GM10266 (cell line): Measurements from ENCODE around the gene PREX1.

Source experiments
- DNase-seq: peaks from one replicate; pipeline ENCODE4 v3.0.0; 2012; ENCODE audit errors: extremely low spot score
- TF ChIP-seq, protein P1 (sequence below): IDR thresholded peaks from 2 replicates; pipeline ENCODE4 v1.5.1; 2012; ENCODE audit warnings: mild to moderate bottlenecking, low read depth; ENCODE audit not compliant: control insufficient read depth, insufficient read depth; ENCODE audit errors: missing control alignments

Gene PREX1

DNA sequence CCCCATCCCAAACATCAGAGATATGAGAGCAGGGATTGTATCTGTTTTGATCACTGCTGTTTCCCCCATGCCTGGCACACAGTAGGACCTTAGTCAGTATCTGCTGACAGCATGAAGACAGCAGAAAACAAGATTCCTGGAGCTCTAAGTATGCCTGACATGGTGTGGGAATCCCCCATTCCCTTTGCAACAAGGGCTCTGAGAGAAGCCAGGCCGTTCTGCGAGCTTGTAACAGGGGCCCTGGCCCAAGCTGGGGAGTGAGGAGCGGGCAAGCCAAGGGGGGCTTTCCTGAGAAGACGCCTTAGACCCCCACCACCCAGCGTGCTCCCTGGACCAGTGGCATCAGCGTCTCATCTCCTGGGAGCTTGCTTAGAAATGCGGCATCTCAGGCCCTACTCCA lies 25.2 kb downstream of the PREX1 start:
- DNase-seq, result no peak
- TF ChIP-seq, protein P1, sequence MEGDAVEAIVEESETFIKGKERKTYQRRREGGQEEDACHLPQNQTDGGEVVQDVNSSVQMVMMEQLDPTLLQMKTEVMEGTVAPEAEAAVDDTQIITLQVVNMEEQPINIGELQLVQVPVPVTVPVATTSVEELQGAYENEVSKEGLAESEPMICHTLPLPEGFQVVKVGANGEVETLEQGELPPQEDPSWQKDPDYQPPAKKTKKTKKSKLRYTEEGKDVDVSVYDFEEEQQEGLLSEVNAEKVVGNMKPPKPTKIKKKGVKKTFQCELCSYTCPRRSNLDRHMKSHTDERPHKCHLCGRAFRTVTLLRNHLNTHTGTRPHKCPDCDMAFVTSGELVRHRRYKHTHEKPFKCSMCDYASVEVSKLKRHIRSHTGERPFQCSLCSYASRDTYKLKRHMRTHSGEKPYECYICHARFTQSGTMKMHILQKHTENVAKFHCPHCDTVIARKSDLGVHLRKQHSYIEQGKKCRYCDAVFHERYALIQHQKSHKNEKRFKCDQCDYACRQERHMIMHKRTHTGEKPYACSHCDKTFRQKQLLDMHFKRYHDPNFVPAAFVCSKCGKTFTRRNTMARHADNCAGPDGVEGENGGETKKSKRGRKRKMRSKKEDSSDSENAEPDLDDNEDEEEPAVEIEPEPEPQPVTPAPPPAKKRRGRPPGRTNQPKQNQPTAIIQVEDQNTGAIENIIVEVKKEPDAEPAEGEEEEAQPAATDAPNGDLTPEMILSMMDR, result no peak

- TF ChIP-seq, protein P1, result no peak
- DNase-seq, result no peak
These were observed 25.6 kb downstream of the PREX1 start for GRCh38 chr20:48802216-48802615.

DNA sequence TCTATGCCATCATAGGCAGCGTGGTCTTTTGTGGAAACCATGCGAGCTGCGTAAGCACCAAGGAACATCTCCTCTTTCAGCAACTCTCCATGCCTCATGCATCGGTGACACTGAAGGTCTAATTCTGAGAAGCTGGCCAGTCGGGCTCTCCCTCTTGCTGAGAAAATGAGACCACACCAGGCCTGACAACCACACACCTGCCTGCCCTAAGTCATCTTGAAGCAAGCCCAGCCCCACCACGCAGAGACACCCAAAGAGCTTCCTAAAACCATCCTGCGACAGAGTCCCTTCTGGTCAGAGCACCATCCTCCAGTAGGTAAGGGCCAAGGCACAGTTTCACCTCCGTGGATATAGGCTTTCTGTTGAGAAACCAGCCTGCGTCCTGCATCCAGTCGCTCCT lies 26.6 kb downstream of the PREX1 start:
- no peak for DNase-seq
- TF ChIP-seq, protein P1, result no peak

DNA sequence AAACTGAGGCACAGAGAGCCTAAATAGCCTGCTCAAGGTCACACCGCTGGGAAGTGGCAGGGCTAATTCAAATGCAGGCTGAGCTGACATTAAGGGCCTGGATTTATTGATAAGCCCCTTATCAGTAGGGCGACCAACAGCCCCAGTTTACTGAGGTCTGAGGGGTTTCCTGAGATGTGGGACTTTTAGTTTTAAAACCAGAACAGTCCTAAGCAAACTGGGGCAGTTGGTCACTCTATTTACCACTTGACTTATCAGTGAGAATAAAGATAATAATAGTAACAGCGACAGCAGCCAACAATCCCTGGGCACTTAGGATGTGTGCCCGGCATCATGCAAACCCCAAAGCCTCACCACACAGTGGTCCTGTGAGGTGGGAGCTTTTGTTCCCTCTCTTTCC lies 27.6 kb downstream of the PREX1 start:
- no peak for DNase-seq
- TF ChIP-seq, protein P1, result no peak

DNA sequence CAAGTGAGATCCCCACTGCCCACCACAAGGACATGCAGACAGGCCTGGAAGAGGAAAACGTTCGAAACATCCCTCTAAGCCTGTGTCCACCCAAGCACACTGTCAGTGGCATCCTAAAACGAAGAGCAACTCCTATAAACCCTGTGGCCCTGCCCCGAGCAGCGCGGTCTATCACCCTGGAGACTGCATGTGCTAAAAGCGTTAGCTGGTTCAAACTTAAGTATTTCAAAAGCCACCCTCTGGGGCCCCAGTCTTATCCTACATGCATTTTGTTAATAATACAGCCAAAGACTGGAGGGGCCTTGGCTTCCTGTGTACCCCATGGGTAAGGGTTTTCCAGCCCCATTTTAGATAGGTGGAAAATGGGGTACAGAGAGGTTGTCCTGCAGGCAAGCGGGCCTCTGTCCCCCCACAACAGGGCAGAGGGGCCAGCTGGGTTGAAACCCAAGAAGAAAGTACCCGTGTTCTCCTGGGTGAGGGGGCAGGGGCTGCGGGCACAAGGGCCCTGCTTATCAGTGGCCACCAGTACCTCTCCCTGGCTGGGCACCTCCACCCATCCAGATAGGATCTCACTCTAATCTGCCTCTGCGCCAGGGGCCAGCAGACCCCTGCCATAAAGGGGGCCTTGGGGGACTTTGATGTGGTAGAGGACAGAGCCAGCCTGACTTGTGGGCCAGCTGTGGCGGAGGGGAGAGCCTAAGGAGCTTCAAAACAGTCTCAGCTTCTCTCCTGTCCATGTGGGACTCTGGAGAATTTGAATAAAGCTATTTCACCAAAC lies 28.3 kb downstream of the PREX1 start:
- DNase-seq, result no peak
- TF ChIP-seq, protein P1, result no peak

GRCh38 chr20:48797850-48798747 lies 29.7 kb downstream of the PREX1 start:
- DNase-seq, result no peak
- TF ChIP-seq, protein P1, result no peak
